ENCODE data around the gene RGS6.

RGS6 gene

DNA sequence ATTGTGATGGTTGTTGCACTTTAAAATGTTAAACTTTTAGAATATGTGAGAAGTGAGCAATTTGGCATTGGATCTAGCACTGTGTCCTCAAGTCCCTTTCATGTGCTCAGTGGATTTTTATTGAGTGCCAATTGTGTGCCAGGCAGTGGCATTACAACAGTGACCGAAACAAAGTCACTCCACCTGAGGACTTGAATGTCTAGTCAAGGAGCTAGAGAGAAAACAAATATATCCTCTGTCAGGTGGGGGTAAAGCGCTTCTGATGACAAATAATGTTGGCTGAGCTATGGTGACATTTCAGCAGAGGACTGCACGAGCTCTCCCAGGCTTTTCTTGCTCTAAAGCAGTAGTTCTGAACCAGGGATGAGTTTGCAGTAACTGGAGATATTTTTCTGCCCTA is 240.4 kb downstream of the RGS6 start:
- no peak for DNase-seq

DNA sequence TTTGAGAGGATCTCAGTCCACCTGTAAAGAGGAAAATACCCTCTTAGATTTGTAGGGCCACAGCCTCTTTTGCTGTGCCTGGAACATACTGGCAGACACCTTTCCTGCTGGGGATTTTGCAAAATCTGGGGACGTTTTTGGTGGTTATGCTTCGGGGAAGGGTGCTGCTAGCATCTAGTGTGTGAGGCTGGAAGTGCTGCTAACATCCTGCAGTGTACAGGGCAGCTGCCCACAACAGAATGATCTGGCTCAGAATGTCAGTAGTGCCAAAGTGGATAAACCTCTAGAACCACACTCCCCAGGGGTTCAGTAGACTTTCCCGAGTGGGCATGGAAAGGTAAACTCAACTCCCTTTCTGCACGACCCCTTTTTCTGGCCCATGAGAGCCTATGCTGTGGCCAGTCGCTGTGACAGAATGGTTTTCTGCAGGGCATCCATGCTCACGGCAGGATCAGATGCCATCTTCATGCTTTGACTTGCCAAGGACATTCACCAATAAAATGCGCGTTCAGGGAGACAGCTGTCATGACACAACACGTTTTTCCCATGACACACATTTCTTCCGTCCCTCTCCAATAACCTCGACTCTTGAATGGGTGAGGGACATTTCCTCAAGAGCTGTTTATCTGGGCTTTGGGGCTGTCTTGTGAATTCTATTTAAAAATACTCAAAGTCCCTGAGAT is 240.9 kb downstream of the RGS6 start:
- DNase-seq: no peak

DNA sequence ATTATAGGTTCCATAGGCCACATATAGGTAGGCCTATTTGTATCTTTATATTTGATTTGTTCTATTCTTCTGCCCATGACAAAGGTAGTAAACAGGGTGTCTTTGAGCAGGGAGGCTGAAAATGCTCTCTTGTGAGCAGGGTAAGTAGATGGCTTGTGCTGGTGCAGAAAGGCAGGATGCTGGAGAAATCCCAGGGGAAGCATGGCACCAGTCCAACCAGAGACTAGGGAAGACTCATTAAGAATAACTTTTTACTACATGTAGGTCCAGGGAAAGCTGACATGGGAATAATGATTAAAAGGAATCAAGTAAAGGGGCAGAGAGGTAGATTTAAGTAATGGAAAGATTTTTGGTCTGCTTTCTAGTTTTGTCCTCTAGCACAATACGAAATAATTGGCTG is 245.0 kb downstream of the RGS6 start:
- DNase-seq: no peak

DNA sequence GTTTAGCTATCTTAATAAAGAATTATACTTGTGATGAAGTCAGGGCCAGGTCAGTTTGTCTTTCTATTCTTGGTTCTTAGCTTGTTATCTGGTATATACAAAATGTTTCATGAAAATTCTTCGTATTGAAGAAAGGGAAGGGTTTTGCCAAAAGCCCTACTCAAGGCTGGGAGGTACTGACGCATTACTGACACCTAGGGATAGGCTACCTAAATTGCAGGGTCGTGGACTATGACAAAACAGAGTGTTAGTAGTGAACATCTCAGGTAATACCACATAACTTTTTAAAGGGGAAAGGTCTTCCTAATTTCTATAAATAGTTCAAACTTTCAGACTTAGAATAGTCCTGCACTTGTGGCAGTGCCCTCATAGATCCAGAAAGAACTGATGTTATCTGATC is 246.3 kb downstream of the RGS6 start:
- no peak for DNase-seq

DNA sequence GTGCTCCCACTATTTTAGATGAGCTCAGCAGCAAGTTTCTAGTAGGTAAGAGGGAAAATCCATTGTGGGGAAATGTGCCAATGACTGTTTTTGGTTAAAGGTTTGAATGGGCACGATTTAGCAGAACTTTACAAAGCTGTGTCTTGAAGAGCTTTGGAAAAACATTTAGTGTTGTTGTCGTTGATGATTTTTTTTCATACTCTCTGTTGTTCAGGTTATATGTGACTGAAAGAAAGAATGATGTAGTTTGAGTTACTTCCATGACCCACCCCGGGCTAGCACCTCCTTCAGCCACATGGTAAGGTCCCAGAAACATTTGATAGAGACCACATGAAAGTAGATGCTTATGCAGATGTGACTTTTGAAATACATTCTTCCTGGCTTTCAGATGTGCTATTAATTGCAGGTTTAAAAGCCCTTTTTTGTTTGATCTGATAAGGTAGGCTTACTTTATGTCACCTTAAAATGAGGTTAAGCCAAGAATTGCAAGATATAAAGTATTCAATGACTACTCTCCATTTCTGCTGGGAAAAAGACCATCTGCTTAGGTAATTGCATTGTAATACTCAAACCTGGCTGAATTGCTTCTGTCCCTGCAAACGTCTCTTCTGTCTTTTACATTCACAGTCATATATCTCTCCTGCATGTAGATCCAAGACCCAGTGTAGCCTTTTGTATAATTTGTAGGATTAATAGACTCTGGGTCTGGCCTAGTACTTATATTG is 250.6 kb downstream of the RGS6 start:
- no peak for DNase-seq

DNA sequence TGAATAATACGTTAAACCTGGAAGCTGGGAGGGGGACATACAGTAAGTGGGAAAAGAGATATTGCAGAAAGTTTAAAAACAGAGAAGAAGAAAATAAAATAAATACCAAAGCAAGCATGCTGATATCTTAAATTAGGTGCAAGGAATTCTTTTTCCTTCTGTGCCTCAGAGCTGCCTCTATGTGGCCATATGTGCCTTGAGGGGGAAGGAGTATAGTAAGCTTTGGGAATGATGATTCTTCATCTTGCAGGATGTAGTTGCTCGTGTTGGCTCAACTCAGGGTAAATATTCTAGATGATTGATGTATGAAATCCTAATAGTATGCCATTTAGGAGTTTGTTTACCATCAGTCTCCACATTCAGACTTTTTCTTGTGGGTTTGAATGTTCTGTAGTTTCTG is 251.4 kb downstream of the RGS6 start:
- DNase-seq: no peak

DNA sequence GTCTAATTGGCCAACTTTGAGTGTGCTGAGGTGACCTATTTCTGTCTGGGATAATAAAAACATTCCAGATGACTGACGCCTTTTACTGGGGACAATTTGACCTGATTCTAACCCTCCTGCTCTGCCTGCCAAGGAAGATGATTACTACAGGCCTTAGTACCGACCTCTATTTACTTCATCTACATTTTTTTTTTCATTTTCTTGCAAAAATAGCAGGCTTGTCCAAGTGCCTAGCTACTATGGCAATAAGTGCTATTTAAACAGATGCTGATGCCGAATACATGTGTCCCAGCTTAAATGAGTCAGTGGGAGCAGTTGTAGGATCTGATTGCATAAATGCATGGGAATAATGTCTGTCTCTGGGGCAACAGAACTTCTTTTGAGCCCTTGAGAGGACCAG is 254.3 kb downstream of the RGS6 start:
- DNase-seq: no peak

DNA sequence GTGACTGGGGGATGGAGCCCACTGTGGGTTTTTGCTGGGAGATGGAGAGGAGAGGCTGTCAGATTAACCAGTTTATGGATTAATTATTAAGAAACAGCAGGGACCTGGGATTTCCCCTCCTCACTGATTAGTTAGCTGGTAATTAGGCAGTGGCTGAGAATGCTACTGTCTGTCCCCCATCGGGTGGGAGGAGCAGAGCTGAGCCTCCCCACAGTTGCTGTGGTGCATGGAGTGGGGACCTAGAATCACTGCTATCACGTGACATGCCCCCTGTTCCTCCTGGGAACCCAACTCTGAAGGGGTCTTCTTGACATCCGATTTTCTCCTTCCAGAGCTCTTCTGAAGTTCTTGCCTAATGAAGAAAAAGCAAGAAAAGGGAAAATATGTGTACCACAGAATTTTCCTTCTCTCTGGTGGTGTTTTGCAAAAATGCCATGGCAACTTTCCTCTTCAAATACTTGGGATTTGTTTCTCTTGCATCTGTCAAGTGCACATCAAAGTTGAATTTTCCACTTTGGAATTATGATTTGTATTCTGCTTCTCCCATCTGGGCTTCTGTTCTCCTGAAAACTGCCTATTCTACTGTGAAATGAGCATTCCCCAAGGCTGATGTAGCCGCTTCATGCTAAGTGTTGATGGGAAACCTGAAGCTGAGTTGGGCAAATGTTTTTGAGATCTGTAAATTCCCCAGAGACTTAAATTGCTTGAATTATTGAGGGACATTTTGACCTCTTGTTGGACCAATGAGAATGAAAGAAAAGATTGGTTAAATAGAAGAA is 264.2 kb downstream of the RGS6 start:
- no peak for DNase-seq

DNA sequence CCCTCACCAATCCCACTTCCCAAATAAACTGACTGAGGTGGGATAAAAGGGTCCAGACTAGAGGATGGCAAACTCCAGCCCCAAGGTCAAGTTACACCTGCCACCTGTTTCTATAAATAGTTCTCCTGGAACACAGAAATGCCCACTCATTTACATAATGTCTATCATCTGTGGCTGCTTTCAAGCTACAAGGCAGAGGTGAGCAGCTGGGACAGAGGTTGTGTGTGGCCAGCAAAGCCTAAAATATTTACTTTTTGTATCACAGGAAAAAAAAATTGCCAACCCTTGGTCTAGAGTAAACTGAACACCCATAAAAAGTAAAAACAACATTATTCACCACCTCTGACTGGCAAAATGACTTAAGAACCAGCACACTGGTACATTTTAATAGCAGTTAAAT is 269.4 kb downstream of the RGS6 start:
- no peak for DNase-seq

DNA sequence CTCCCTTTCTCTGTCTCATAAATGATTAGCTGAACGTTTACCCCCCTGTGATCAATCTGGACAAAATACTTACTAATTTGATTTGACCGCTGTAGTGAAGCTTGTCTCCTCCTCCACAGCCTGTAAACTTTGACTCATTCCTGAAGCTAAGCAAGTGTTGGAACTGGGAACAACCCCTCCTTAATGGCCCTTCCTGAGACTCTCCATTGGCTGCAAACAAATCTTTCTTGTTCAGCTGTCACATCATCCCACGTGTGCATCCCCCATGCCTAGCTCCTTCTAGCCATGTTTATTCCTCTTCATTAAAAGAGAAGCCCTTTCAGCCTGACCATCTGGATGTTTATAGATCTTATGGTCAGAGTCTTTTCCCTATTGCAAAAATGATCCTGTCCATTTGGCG is 281.2 kb downstream of the RGS6 start:
- DNase-seq: no peak

DNA sequence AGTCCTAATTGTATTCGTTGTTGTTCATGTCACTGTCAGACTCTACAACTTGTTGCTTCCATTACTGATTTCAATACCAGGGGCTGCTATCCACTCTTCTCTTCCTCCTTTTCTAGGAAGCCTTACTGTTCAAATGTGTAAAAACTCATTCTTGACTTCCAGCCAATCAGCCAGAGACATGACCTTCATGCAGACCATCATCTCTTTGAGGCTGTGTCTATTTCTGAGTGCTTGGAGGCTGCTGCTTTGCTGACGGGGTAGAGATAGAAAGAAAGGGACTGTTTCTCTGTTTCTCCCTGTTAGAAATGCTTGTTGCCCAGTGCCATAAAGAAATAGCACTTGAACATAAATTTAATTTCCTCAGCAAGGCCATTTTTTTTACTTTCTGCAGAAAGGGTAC is 282.9 kb downstream of the RGS6 start:
- no peak for DNase-seq

DNA sequence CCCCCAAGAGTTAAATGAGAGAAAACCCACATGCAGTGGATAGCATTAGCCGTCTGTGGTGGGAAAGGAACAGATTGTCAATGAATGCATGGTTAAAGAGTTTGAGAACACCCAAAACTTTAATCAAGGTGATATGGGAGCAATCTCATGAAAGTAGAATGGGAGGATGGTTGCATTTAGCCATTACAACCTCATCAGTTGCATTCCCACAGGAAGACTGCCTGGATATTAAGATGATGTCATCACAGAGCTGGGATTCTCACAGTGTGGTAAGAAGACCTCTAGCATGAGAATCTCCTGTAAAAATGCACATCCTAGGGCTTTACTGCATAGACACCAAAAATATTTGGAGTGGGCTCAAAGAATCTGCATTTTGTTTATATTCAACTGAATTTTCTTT is 284.9 kb downstream of the RGS6 start:
- DNase-seq: no peak

DNA sequence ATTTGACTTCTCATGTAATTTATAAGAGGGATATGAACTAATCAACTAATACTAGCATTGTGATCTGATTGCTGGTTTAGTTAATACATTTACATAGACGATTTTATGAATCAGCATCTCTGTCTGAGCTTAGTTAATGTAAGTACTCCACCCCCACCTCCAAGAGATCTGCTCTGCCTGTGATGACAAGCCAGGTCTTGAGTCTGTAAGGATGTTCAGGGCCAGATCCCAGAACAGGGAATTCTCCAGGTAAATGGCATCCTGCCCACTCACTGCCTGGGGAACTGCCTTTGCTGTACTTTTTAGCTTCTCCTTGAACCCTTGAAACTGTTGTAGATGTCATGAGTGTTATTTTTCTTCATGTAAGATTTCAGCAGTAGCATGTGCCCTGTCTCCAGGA is 289.8 kb downstream of the RGS6 start:
- DNase-seq: no peak

DNA sequence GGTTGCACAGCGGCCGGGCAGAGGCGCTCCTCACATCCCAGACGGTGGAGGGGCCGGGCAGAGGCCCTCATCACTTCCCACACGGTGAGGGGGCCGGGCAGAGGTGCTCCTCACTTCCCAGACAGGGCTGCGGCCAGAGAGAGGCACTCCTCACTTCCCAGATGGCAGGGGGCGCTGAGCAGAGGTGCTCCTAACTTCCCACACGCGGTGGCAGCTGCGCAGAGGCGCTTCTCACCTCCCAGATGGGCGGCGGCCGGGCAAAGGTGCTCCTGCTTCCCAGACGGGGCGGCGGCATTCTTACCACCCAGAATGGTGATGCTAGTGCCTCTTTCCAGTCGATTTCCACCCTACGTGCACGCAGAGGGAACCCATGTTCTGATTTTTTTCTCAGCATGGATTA is 304.4 kb downstream of the RGS6 start:
- DNase-seq: no peak

DNA sequence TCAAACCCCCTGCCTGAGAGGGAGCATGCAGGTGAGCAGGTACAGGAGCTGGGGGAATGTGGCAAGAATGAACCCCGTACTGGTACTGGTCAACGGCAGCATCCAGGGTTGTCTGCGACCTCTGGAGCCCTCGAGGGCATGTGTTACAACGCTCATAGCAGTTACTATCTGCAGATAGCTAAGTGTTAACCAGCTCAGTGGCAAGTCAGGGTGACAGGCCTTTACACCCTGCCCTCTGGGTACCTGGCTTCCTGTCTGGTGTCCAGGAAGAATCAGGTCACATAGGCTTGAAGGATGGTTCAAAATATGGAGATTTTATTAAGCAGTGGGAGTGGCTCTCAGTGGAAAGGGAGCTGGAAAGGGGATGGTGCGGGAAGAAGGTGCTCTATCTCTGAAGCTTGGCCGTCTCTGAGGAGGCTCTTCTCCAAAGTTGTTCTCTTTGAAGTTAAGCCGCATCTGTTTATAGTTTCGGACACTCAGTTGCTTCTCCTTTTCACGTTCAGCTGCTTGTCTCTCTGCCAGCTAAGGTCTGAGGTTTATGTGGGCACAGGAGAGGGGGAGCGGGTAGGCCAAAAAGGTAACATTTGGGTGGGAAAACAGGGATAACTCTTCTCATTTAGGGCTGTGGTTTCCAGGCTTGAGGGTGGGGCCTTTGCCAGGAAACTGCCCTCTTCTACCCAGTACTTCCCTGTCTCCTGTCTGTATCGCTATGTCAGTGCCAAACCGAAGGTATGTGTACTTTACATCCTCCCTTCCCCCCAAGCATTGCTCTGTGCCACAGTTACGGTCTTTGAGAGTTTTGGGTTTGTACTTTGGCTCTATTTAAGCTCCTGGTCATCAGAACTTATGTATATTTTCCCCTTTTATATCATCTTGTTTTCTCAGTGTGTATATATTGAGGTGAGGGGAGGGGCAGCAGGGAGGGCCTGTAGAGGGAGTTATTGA is 305.8 kb downstream of the RGS6 start:
- DNase-seq: no peak

DNA sequence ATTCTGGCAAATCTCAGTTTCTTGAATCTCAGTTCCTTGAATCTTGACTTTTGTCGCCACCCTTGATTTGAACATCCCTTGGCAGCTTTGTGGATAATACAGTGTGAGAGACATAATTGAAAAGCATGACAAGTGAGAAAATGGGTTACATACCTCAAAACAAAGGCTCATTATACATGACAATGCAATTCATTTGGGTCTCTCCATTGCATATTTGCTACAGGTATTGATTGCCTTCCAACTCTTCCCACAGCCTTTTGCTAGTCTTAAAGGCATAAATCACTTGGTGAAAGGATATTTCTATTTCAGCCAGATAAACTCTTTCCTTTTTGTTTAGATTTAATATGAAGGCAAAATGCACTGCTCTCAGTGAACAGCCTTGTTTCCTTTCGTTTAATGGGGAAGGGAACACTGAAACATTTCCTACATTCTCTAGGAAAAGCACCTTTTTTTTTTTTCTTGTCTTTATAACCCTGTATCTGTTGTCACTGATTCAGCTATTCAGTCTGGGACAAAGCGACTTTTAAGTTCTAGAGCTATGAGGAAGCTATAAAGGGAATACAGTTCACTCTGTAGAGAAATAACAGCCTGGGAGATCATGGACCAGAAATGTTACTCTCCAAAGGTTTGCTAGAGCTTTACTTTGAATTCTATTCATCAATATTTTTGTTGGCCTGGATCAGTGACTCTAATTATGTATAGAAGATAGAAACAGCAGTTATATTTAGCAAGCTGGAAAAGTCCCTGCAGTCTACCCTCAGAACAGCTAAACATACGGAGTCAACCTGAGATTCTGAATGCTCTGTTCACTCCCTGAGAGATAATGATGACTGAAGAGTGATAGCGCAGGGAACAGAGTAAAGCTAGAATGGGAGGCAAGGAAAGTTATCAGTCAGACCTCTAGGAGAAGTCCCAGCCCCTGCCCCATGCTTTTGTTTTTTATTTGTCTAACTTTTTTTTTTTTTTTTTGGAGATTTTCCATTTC is 311.4 kb downstream of the RGS6 start:
- DNase-seq: no peak

DNA sequence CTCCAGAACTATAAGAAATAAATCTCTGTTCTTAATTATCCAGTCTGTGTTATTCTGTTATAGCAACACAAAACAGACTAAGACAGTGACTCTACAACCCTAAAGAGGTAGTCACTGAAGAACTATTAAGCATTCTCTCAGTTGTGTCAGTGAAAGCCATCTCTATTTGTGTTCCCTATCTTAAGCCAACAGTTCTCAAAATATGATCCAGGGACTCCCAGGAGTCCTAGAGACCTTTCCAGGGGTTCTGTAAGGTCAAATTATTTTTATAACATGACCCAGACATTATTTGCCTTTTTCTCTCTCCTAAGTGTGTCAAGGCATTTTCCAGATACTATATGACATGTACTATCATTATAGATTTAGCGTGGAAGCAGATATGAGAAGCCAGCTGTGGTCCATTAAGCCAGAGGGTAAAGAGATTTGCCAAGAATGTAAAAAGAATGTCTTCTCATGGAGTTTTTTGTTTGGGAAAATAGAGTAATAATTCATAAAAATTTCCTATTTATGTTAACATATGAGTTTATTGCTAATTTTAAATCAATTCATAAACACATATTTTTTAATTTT is 315.8 kb downstream of the RGS6 start:
- no peak for DNase-seq

DNA sequence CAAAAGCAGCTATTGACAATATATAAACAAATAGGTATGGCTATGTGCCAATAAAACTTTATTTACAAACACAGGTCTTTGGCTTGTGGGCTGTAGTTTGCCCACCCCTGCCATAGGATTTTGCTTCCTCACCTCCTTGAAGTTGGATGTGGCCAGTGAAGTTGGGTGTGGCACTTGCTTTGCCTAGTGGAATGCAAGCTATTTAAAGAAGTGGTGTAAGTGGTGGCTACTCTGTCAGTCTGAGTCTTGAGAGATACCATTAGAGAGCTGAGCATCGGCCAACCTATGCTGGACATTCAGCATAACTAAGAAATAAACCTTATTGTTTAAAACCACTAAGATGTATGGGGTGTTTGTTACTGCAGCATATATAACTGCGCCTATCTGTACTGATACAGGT is 321.3 kb downstream of the RGS6 start:
- no peak for DNase-seq

DNA sequence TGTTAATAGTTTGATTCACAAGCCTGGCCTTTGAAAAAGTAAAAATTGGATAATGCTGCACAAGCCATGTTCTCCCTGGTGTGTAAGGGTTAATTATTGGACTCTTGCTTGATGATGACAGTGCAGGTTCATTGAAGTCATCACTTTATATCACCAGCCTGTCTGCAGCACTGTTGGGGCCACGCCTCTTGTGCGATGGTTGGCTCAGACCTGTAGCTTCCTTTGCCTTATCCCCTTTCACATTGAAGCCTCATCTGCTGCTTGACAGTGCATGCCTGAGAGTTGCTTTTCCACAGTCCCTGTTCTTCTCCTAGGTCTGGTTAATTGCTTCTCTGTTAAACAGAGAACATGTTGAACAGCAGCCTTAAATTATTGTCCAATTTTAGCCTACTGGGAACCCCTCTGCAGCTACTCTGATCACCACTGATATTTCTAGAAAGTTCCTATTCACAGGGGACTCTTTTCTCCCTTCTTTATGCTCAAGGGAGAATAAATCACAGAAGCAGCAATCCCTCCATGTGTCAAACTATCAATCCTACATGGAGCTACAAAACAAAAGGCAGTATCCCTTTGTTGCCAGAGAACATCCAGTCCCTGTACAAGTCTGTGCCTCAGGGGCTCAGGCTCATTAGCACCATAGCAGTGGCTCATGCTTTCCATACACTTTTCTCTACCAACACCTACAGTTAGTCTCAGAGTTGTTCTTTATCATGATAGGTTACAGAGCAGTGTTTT is 322.1 kb downstream of the RGS6 start:
- no peak for DNase-seq

DNA sequence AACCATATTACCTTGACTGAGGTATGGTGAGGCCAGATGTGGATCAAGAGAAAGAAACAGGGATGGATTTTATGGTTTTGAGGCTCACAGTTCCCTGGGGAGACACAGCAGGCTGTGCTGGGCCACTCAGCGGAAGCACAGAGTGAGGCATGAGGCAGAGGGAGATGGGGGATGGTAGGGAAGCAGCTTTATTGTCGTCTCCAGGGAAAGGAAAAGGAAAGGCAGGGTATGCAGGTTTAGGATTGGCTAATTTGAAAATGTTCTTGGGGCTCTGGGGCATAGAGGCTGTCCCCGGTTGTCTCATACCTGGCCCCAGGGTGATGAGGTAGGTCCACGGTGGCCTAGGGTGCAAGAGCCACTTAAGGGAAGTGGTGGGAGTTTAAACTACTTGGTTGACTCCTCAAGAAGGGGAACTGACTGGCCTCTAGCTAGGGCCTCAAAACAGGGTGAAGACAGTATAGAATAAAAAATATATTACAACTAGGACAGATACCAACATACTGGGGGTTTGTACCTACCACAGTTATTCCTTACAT is 322.8 kb downstream of the RGS6 start:
- DNase-seq: no peak
